Lower leg skin (tissue), 4 donors: ENCODE results near the gene PLA2G12A. TPM values are rescaled to one million over a fixed set of nuclear protein-coding genes. Genes with fewer than 3 reads are reported as not detected.

Experiments used
- DNase-seq, 2 donors: peaks; one replicate each; pipeline ENCODE4 v3.0.0-alpha.2; 2019; ENCODE audit warnings: low spot score in 2 of 2
- H3K4me3 ChIP-seq: fragments of 200-600 bp; sonication (generic); 2 replicates; pipeline ENCODE4 v1.5.1; 2017; ENCODE audit warnings: mild to moderate bottlenecking, low read depth; ENCODE audit not compliant: poor library complexity, severe bottlenecking
- POLR2A ChIP-seq, 2 donors: fragments of 450-650 bp; IDR thresholded peaks; one replicate each; pipeline ENCODE4 v1.6.1; 2016 to 2017; ENCODE audit warnings: antibody characterized with exemption in 2 of 2, mild to moderate bottlenecking in 1 of 2, moderate library complexity in 1 of 2
- WGBS, 2 donors: methylation state at CpG; one replicate each; pipeline ENCODE4 v1.1.5; 2018; 5-methylcytosine and 5-hydroxymethylcytosine counted together
- intact Hi-C: fragments of 100-400 bp; cut with DNase I; formaldehyde crosslinking; loops from one replicate; pipeline ENCODE4 v1.15.0; 2023; ENCODE audit warnings: low total_unique reads
- total RNA-seq, 4 donors: library from RNA; depleted of rRNA; stranded (reverse); fragments of >200 nt; gene quantifications; one replicate each; pipeline ENCODE4 v1.1.0, GENCODE V29; 2016
- TF ChIP-seq, protein P1 (sequence below), 3 donors: fragments of 450-650 bp; IDR thresholded peaks; one replicate each; pipeline ENCODE4 v1.5.1; 2016; ENCODE audit warnings: antibody characterized with exemption in 3 of 3, mild to moderate bottlenecking in 3 of 3, moderate library complexity in 2 of 3

PLA2G12A gene
- total RNA-seq, 4 donors from 2014 or later: 14.7 to 19.1 (median 17.4) TPM

DNA sequence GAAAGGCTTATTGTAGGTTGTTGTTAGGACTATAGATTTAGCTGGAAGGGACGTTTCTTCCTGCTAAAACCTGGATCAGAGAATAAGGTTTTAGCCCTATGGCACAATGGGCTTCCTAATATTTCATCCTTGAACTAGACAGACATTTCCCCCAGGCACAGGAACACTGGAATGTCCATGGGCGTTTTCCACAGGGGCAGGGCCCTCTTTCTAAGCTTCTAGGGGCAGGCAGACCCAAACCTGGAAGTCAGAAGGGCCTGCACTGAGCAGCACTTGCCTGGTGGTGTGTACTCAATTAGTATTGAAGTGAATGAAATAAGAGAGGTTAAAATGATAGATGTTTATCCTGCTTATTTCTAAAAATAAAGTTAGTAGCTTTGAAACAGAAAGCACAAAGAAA lies 67.8 kb downstream of the PLA2G12A start:
- TF ChIP-seq POLR2A (IDR thresholded peaks at IDR 0.05): no peak
- TF ChIP-seq, protein P1, sequence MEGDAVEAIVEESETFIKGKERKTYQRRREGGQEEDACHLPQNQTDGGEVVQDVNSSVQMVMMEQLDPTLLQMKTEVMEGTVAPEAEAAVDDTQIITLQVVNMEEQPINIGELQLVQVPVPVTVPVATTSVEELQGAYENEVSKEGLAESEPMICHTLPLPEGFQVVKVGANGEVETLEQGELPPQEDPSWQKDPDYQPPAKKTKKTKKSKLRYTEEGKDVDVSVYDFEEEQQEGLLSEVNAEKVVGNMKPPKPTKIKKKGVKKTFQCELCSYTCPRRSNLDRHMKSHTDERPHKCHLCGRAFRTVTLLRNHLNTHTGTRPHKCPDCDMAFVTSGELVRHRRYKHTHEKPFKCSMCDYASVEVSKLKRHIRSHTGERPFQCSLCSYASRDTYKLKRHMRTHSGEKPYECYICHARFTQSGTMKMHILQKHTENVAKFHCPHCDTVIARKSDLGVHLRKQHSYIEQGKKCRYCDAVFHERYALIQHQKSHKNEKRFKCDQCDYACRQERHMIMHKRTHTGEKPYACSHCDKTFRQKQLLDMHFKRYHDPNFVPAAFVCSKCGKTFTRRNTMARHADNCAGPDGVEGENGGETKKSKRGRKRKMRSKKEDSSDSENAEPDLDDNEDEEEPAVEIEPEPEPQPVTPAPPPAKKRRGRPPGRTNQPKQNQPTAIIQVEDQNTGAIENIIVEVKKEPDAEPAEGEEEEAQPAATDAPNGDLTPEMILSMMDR (IDR thresholded peaks at IDR 0.05): no peak
- 59 to 64% methylated on average over 2 of the region's 2 CpGs for WGBS, 2 donors
- no peak for DNase-seq
- intact Hi-C loops: no loop called here
- no peak overlapping the region for H3K4me3 ChIP-seq

Other genes with a start within 250 kb of the PLA2G12A start
- gene MCUB, start 169.8 kb downstream of the PLA2G12A start, total RNA-seq: 10 to 100 TPM; 11.8 to 84.9 (median 45.9) TPM
- gene CASP6, start 26.6 kb downstream of the PLA2G12A start, total RNA-seq: 10 to 100 TPM; 10.8 to 24.2 (median 19.9) TPM
- gene CFI, start 71.9 kb upstream of the PLA2G12A start, total RNA-seq: 1 to 10 TPM; 1.1 to 6.0 (median 2.8) TPM
- gene GAR1, start 85.7 kb upstream of the PLA2G12A start, total RNA-seq: 10 to 100 TPM in 1 of 4 donors, 1 to 10 TPM in 3; 2.2 to 15.6 (median 7.8) TPM
- gene RRH, start 97.9 kb upstream of the PLA2G12A start, total RNA-seq: under 1 TPM in 1 of 4 donors, not detected in 3; 0.34 TPM
- under 1 TPM in 2 of 4 donors, not detected in 2; 0.21 to 0.42 TPM for gene LRIT3, start 118.0 kb upstream of the PLA2G12A start, total RNA-seq
- gene EGF, start 182.8 kb upstream of the PLA2G12A start, total RNA-seq: 1 to 10 TPM; 1.5 to 3.9 (median 2.3) TPM